Spleen (tissue), 11 donors: ENCODE data around the gene SMIM43. TPM values are rescaled to one million over a fixed set of nuclear protein-coding genes. Genes with fewer than 3 reads are reported as not detected.

Experiments
- DNase-seq: peaks from one replicate; pipeline ENCODE4 v3.0.0-alpha.2; 2020
- H3K27ac ChIP-seq, 8 donors: fragments of 200-600 bp; sonication (generic) in 7 of 8; 1 replicate in 4 of 8; 2 replicates in 4 of 8; pipeline versions ENCODE4 v1.5.0 to v1.8.0; 2016 to 2021; ENCODE audit warnings: inconsistent platforms in 4 of 8, mild to moderate bottlenecking in 4 of 8, moderate library complexity in 1 of 8
- H3K27me3 ChIP-seq, 7 donors: fragments of 200-600 bp; sonication (generic) in 6 of 7; replicated peaks in 1 of 7; 1 replicate in 4 of 7; 2 replicates in 3 of 7; pipeline versions ENCODE4 v1.5.0 to v1.8.0; 2016 to 2021; ENCODE audit warnings: inconsistent platforms in 3 of 7, mild to moderate bottlenecking in 1 of 7
- H3K36me3 ChIP-seq, 6 donors: fragments of 200-600 bp; sonication (generic) in 5 of 6; 1 replicate in 4 of 6; 2 replicates in 2 of 6; pipeline versions ENCODE4 v1.5.0 to v1.8.0; 2016 to 2021; ENCODE audit warnings: inconsistent platforms in 2 of 6
- H3K4me1 ChIP-seq, 6 donors: fragments of 200-600 bp; sonication (generic) in 5 of 6; 1 replicate in 3 of 6; 2 replicates in 3 of 6; pipeline versions ENCODE4 v1.5.0 to v1.8.0; 2016 to 2021; ENCODE audit warnings: inconsistent platforms in 3 of 6
- H3K4me3 ChIP-seq, 8 donors: fragments of 200-600 bp; sonication (generic) in 7 of 8; 1 replicate in 4 of 8; 2 replicates in 4 of 8; pipeline versions ENCODE4 v1.5.0 to v1.8.0; 2016 to 2021; ENCODE audit warnings: inconsistent platforms in 4 of 8, mild to moderate bottlenecking in 4 of 8, moderate library complexity in 2 of 8
- H3K9me3 ChIP-seq, 8 donors: fragments of 200-600 bp; sonication (generic) in 7 of 8; 1 replicate in 4 of 8; 2 replicates in 4 of 8; pipeline versions ENCODE4 v1.5.0 to v1.8.0; 2016 to 2021; ENCODE audit warnings: inconsistent platforms in 4 of 8
- CTCF ChIP-seq, 11 experiments: fragments of 200-600 bp in 7 of 11; fragments of 450-650 bp in 4 of 11; sonication (generic) in 4 of 11; IDR thresholded peaks in 8 of 11; conservative IDR thresholded peaks in 3 of 11; 1 replicate in 7 of 11; 2 replicates in 4 of 11; pipeline versions ENCODE4 v1.4.0 to v1.8.0; 2016 to 2021; ENCODE audit warnings: antibody characterized with exemption in 11 of 11, inconsistent platforms in 4 of 11, mild to moderate bottlenecking in 1 of 11
- POLR2A ChIP-seq, 3 donors: fragments of 450-650 bp; IDR thresholded peaks; one replicate each; pipeline ENCODE4 v1.5.1; 2017; ENCODE audit warnings: antibody characterized with exemption in 3 of 3, mild to moderate bottlenecking in 1 of 3
- POLR2AphosphoS5 ChIP-seq, 3 donors: sonication (generic); formaldehyde crosslinking; IDR thresholded peaks; one replicate each; pipeline ENCODE4 v1.5.1; 2017; ENCODE audit warnings: antibody characterized with exemption in 3 of 3
- WGBS, 5 donors: extraction: QIAGEN DNeasy Blood & Tissue Kit in 3 of 5; methylation state at CpG; one replicate each; pipeline versions ENCODE4 v1.1.5 to v1.1.7; 2013 to 2018; 5-methylcytosine and 5-hydroxymethylcytosine counted together
- intact Hi-C: fragments of 100-400 bp; cut with DNase I; formaldehyde crosslinking; loops from one replicate; pipeline ENCODE4 v1.15.0; 2023; ENCODE audit warnings: low total_unique reads
- polyA plus RNA-seq, 3 donors: library from polyadenylated mRNA; stranded (reverse); fragments of 200-250 nt; gene quantifications; one replicate each; pipeline ENCODE4 v1.2.1, GENCODE V29; 2013
- total RNA-seq, 7 donors: library from RNA; depleted of rRNA in 3 of 7; stranded (reverse); fragments of >200 nt in 3 of 7; fragmentation: NEBNext Ultra II Directional in 4 of 7; extraction: Animal tissue kit (Norgen Biotek cat#: 25700) in 4 of 7; gene quantifications; one replicate each; pipeline versions ENCODE4 v1.1.0 to v1.2.1, GENCODE V29; 2016 to 2021
- donor health status: healthy with polysubstance abuse.
- donor health status: DM: no; HTN: no; CAD: no; lungs with moderate emphysema.
- donor health status: DM: no; HTN: no; CAD: no.
- donor health status: Bipolar disorder and iron deficiency.
- donor health status: healthy.
- donor health status: DM: no; HTN: no; CAD: no.
- donor health status: DM: yes; HTN: yes; CAD: no.

SMIM43 gene
- total and polyA plus RNA-seq, 10 donors, result 0.13 to 1.5 (median 0.34) TPM; not detected in 4

GRCh38 chr4:121799208-121799823 lies 34.4 kb upstream of the SMIM43 start:
- no peak for DNase-seq
- Histone ChIP-seq H3K9me3 (no peaks in the 10 kb centered on the region), H3K27me3 (no peaks in the 10 kb centered on the region), H3K27ac (peak overlapping the region in 1 of 8 donors; percentile 96), H3K36me3 (peaks cover 0 to 20% (median 17%) of the 10 kb centered on the region in 6 donors), H3K4me1 (peaks cover 13 to 60% (median 42%) of the 10 kb centered on the region in 6 donors), H3K4me3 (no peak overlapping the region)
- intact Hi-C loops, result no loop called here
- TF ChIP-seq CTCF (IDR thresholded peaks at IDR 0.05 in 8 of 11, conservative IDR thresholded peaks at IDR 0.05 in 3 of 11) (no peak), POLR2A (IDR thresholded peaks at IDR 0.05) (no peak), POLR2AphosphoS5 (IDR thresholded peaks at IDR 0.05) (no peak)
- 51 to 62% (median 56%) methylated on average over 2 of the region's 2 CpGs for WGBS, 5 donors

- H3K36me3 ChIP-seq, result no peaks in the 10 kb centered on the region
- DNase-seq, result no peak
- H3K4me1 ChIP-seq, result peaks cover 0 to 32% (median 16%) of the 10 kb centered on the region in 6 donors
- intact Hi-C loops, result no loop called here
- H3K4me3 ChIP-seq, result no peak overlapping the region
- peak overlapping the region in 2 of 8 donors; percentile 5 to 25 for H3K27ac ChIP-seq
- no peaks in the 10 kb centered on the region for H3K9me3 ChIP-seq
- TF ChIP-seq POLR2AphosphoS5 (IDR thresholded peaks at IDR 0.05), result no peak
- TF ChIP-seq CTCF (IDR thresholded peaks at IDR 0.05 in 8 of 11, conservative IDR thresholded peaks at IDR 0.05 in 3 of 11), result no peak
- no peak for TF ChIP-seq POLR2A (IDR thresholded peaks at IDR 0.05)
- H3K27me3 ChIP-seq, result peaks cover 0 to 3% (median 0%) of the 10 kb centered on the region in 7 donors
These were observed 31.3 kb upstream of the SMIM43 start for GRCh38 chr4:121796283-121796682.

GRCh38 chr4:121794505-121795188 lies 29.7 kb upstream of the SMIM43 start:
- Histone ChIP-seq H3K4me3 (no peak overlapping the region), H3K4me1 (peaks cover 0 to 20% (median 6%) of the 10 kb centered on the region in 6 donors), H3K27me3 (peaks cover 0 to 7% (median 0%) of the 10 kb centered on the region in 7 donors), H3K27ac (no peak overlapping the region), H3K9me3 (no peaks in the 10 kb centered on the region), H3K36me3 (no peaks in the 10 kb centered on the region)
- DNase-seq, result no peak
- no peak for TF ChIP-seq POLR2AphosphoS5 (IDR thresholded peaks at IDR 0.05)
- TF ChIP-seq POLR2A (IDR thresholded peaks at IDR 0.05), result no peak
- TF ChIP-seq CTCF (IDR thresholded peaks at IDR 0.05 in 8 of 11, conservative IDR thresholded peaks at IDR 0.05 in 3 of 11), result no peak
- intact Hi-C loops, result no loop called here
- WGBS, 5 donors, result 75 to 86% (median 79%) methylated on average over 5 of the region's 5 CpGs

- TF ChIP-seq POLR2AphosphoS5 (IDR thresholded peaks at IDR 0.05), result no peak
- no peak for TF ChIP-seq POLR2A (IDR thresholded peaks at IDR 0.05)
- TF ChIP-seq CTCF (IDR thresholded peaks at IDR 0.05 in 8 of 11, conservative IDR thresholded peaks at IDR 0.05 in 3 of 11), result no peak
- no peak overlapping the region for H3K27ac ChIP-seq
- H3K4me3 ChIP-seq, result no peak overlapping the region
- DNase-seq, result no peak
- H3K9me3 ChIP-seq, result no peaks in the 10 kb centered on the region
- H3K27me3 ChIP-seq, result peaks cover 0 to 13% (median 0%) of the 10 kb centered on the region in 7 donors
- intact Hi-C loops, result no loop called here
- 83 to 99% (median 96%) methylated on average over 2 of the region's 2 CpGs for WGBS, 5 donors
- no peaks in the 10 kb centered on the region for H3K36me3 ChIP-seq
- H3K4me1 ChIP-seq, result peaks cover 0 to 11% (median 0%) of the 10 kb centered on the region in 6 donors
These were observed 28.0 kb upstream of the SMIM43 start for GRCh38 chr4:121792966-121793365.
